H1 (cell line): ENCODE results near the gene SCN2A. TPM values are rescaled to one million over a fixed set of nuclear protein-coding genes. Genes with fewer than 3 reads are reported as not detected.
"Not testable (repeated sequence)": the region's sequence is repeated elsewhere in the genome, so short reads cannot be mapped to it uniquely, and the experiment has no call there.

ENCODE experiments used
- CTCF ChIA-PET: fragments of 300-600 bp; sonication (Branson Sonifier 250); formaldehyde crosslinking; loops from one replicate; lab custom pipeline; 2021; ENCODE audit not compliant: partially characterized antibody; lab: Charles Lee
- POLR2A ChIA-PET: fragments of 300-600 bp; sonication (Branson Sonifier 250); formaldehyde crosslinking; loops from one replicate; lab custom pipeline; 2021; ENCODE audit warnings: inconsistent platforms; ENCODE audit not compliant: partially characterized antibody; lab: Charles Lee
- DNase-seq, 2 experiments: peaks; one replicate each; pipeline versions ENCODE4 v3.0.0 to v3.0.0-alpha.2; 2010 to 2022; ENCODE audit warnings: low spot score in 2 of 2, low read depth in 1 of 2, mixed read lengths in 1 of 2
- FAIRE-seq: peaks from 2 replicates; lab custom pipeline; 2011; peaks lifted over from hg19 to GRCh38; lab: Jason Lieb, UNC
- H2AFZ ChIP-seq: 2 replicates; pipeline ENCODE4 v1.8.1; 2012; ENCODE audit warnings: low read length, inconsistent platforms
- H2AK5ac ChIP-seq: 2 replicates; pipeline ENCODE4 v1.6.1; 2013; ENCODE audit warnings: low read depth, low read length
- H2BK120ac ChIP-seq: replicated peaks from 2 replicates; pipeline ENCODE3; 2013; ENCODE audit warnings: low read depth, low read length, inconsistent platforms
- H2BK12ac ChIP-seq: 2 replicates; pipeline ENCODE4 v1.6.1; 2013; ENCODE audit warnings: low read depth, low read length
- H2BK15ac ChIP-seq: 2 replicates; pipeline ENCODE4 v1.6.1; 2013; ENCODE audit warnings: low read length
- H2BK20ac ChIP-seq: 2 replicates; pipeline ENCODE4 v1.6.1; 2013; ENCODE audit warnings: low read length
- H2BK5ac ChIP-seq: 2 replicates; pipeline ENCODE4 v1.6.1; 2013; ENCODE audit warnings: low read depth, low read length
- H3K14ac ChIP-seq: 2 replicates; pipeline ENCODE4 v1.6.1; 2013; ENCODE audit warnings: inconsistent platforms; ENCODE audit not compliant: insufficient read length
- H3K18ac ChIP-seq: 2 replicates; pipeline ENCODE4 v1.6.1; 2013; ENCODE audit warnings: low read length; ENCODE audit errors: extremely low read depth
- H3K23ac ChIP-seq: 2 replicates; pipeline ENCODE4 v1.6.1; 2013; ENCODE audit warnings: inconsistent platforms; ENCODE audit not compliant: insufficient read length
- H3K23me2 ChIP-seq: 2 replicates; pipeline ENCODE4 v1.6.1; 2013; ENCODE audit warnings: low read depth, low read length
- H3K27ac ChIP-seq: 2 replicates; pipeline ENCODE4 v1.6.1; 2011; ENCODE audit warnings: low read depth, low read length, inconsistent platforms
- H3K27me3 ChIP-seq, 4 experiments: replicated peaks in 1 of 4; 1 replicate in 1 of 4; 2 replicates in 3 of 4; pipeline versions ENCODE4 v1.6.1 to v1.8.1; 2011 to 2013; ENCODE audit warnings: low read length in 3 of 4, mild to moderate bottlenecking in 3 of 4, inconsistent platforms in 2 of 4, mixed read lengths in 2 of 4, moderate library complexity in 1 of 4; ENCODE audit not compliant: control insufficient read depth in 3 of 4, insufficient read depth in 3 of 4; ENCODE audit errors: extremely low read depth in 1 of 4
- H3K36me3 ChIP-seq, 4 experiments: 2 replicates each; pipeline versions ENCODE4 v1.6.1 to v1.8.1; 2011 to 2013; ENCODE audit warnings: mild to moderate bottlenecking in 4 of 4, low read length in 3 of 4, moderate library complexity in 2 of 4, control low read depth in 1 of 4, inconsistent platforms in 1 of 4; ENCODE audit not compliant: insufficient read depth in 4 of 4, control insufficient read depth in 2 of 4
- H3K4ac ChIP-seq: replicated peaks from 2 replicates; pipeline ENCODE3; 2013; ENCODE audit warnings: low read length, low read depth, mixed read lengths, inconsistent platforms; ENCODE audit not compliant: insufficient read length
- H3K4me1 ChIP-seq, 4 experiments: replicated peaks in 1 of 4; 1 replicate in 1 of 4; 2 replicates in 3 of 4; pipeline versions ENCODE4 v1.6.1 to v1.8.1; 2011 to 2013; ENCODE audit warnings: low read length in 3 of 4, inconsistent platforms in 2 of 4, mixed read lengths in 1 of 4; ENCODE audit not compliant: insufficient read depth in 4 of 4, control insufficient read depth in 3 of 4
- H3K4me2 ChIP-seq, 2 experiments: 2 replicates each; pipeline versions ENCODE4 v1.6.1 to v1.8.1; 2011 to 2013; ENCODE audit warnings: low read depth in 2 of 2, low read length in 2 of 2, control low read depth in 1 of 2, inconsistent platforms in 1 of 2, mild to moderate bottlenecking in 1 of 2; ENCODE audit not compliant: insufficient read depth in 1 of 2
- H3K4me3 ChIP-seq, 4 experiments: fragments of 200-600, 300-600 bp in 1 of 4; sonication (generic), shearing (Covaris generic), sonication (Bioruptor Twin) in 1 of 4; 2 replicates each; pipeline versions ENCODE4 v1.5.1 to v1.8.1; 2011 to 2016; ENCODE audit warnings: low read length in 4 of 4, low read depth in 3 of 4, control low read depth in 2 of 4, inconsistent platforms in 2 of 4, mild to moderate bottlenecking in 2 of 4, mixed read lengths in 1 of 4, moderate library complexity in 1 of 4; ENCODE audit not compliant: insufficient read depth in 2 of 4; ENCODE audit errors: extremely low read depth in 1 of 4
- H3K56ac ChIP-seq: replicated peaks from 2 replicates; pipeline ENCODE3; 2013; ENCODE audit warnings: low read depth, mild to moderate bottlenecking, mixed read lengths, low read length, inconsistent platforms; ENCODE audit not compliant: insufficient read length
- H3K79me1 ChIP-seq: 2 replicates; pipeline ENCODE4 v1.6.1; 2013; ENCODE audit warnings: low read depth, low read length, control low read depth
- H3K79me2 ChIP-seq, 2 experiments: 2 replicates each; pipeline versions ENCODE4 v1.6.1 to v1.8.1; 2012 to 2013; ENCODE audit warnings: low read length in 2 of 2, mild to moderate bottlenecking in 2 of 2, inconsistent platforms in 1 of 2; ENCODE audit not compliant: insufficient read depth in 2 of 2, control insufficient read depth in 1 of 2
- H3K9ac ChIP-seq, 4 experiments: replicated peaks in 1 of 4; 1 replicate in 1 of 4; 2 replicates in 3 of 4; pipeline versions ENCODE4 v1.6.1 to v1.8.1; 2011 to 2013; ENCODE audit warnings: low read depth in 3 of 4, low read length in 3 of 4, control low read depth in 2 of 4, mild to moderate bottlenecking in 2 of 4, moderate library complexity in 2 of 4, inconsistent platforms in 1 of 4; ENCODE audit errors: extremely low read depth in 1 of 4
- H3K9me3 ChIP-seq, 2 experiments: 2 replicates each; pipeline versions ENCODE4 v1.6.1 to v1.8.1; 2012 to 2013; ENCODE audit warnings: mild to moderate bottlenecking in 2 of 2, moderate library complexity in 2 of 2, control low read depth in 1 of 2, inconsistent platforms in 1 of 2, low read depth in 1 of 2, low read length in 1 of 2, mixed read lengths in 1 of 2; ENCODE audit not compliant: insufficient read depth in 2 of 2
- H4K20me1 ChIP-seq, 2 experiments: replicated peaks in 1 of 2; 2 replicates each; pipeline versions ENCODE3 to v1.8.1; 2011 to 2013; ENCODE audit warnings: inconsistent platforms in 2 of 2, low read length in 2 of 2, mild to moderate bottlenecking in 1 of 2; ENCODE audit not compliant: insufficient read depth in 2 of 2, control insufficient read depth in 1 of 2
- H4K5ac ChIP-seq: 2 replicates; pipeline ENCODE4 v1.6.1; 2013; ENCODE audit warnings: low read length, low read depth, mixed read lengths, inconsistent platforms; ENCODE audit not compliant: insufficient read length
- H4K8ac ChIP-seq: 2 replicates; pipeline ENCODE4 v1.8.0; 2013; ENCODE audit warnings: mild to moderate bottlenecking, moderate library complexity, low read length, inconsistent platforms; ENCODE audit not compliant: insufficient read depth; ENCODE audit errors: extremely low read depth
- H4K91ac ChIP-seq: replicated peaks from 2 replicates; pipeline ENCODE3; 2013; ENCODE audit warnings: low read length, mixed read lengths, inconsistent platforms; ENCODE audit not compliant: insufficient read length
- SRF ChIP-seq: IDR thresholded peaks from 2 replicates; pipeline ENCODE4 v1.6.1; 2011; ENCODE audit warnings: mild to moderate bottlenecking, low read depth, low read length, moderate library complexity
- WGBS, 2 experiments: shearing (Covaris generic) in 1 of 2; methylation state at CpG; one replicate each; pipeline versions ENCODE4 v1.1.6 to v1.1.7; 2013 to 2015; ENCODE audit warnings: low lambda C conversion rate in 2 of 2, mixed read lengths in 2 of 2, inconsistent platforms in 1 of 2, low coverage in 1 of 2, missing lambda C conversion rate in 1 of 2; ENCODE audit not compliant: insufficient replicate concordance in 2 of 2, insufficient coverage in 1 of 2, insufficient read length in 1 of 2; ENCODE audit errors: extremely low coverage in 1 of 2, missing lambda C conversion rate in 1 of 2; 5-methylcytosine and 5-hydroxymethylcytosine counted together
- polyA plus RNA-seq, 7 experiments: library from polyadenylated mRNA; depleted of rRNA in 3 of 7; stranded (reverse) in 5 of 7; unstranded in 2 of 7; fragments of >200 nt in 5 of 7; fragments of 200-250 nt in 2 of 7; gene quantifications; 1 replicate in 5 of 7; 2 replicates in 1 of 7; 4 replicates in 1 of 7; pipeline versions ENCODE4 v1.2.1 to v1.2.3, GENCODE V29; 2011 to 2013; ENCODE audit warnings: missing spikeins in 2 of 7, mixed read lengths in 2 of 7
- total RNA-seq: library from RNA; stranded (reverse); fragmentation: NEBNext Ultra II Directional; extraction: Animal tissue kit (Norgen Biotek cat#: 25700); gene quantifications from 2 replicates; pipeline ENCODE4 v1.2.1, GENCODE V29; 2021

SCN2A gene
- total and polyA plus RNA-seq, 2 of the 8 experiments (the other 6 are each of a cell fraction or from before 2014, with no cell fraction given): 0.18 to 1.1 TPM

- H3K56ac ChIP-seq, H3K18ac ChIP-seq, H3K4me3 ChIP-seq, H2AFZ ChIP-seq, H3K79me1 ChIP-seq, H4K5ac ChIP-seq, H2BK5ac ChIP-seq, H3K14ac ChIP-seq, H3K23ac ChIP-seq, CTCF ChIA-PET, H2BK15ac ChIP-seq, H4K91ac ChIP-seq, H2BK12ac ChIP-seq, H2AK5ac ChIP-seq, H3K36me3 ChIP-seq, H3K27me3 ChIP-seq, H3K9ac ChIP-seq, H4K8ac ChIP-seq, H3K27ac ChIP-seq, H3K23me2 ChIP-seq, H3K9me3 ChIP-seq, H4K20me1 ChIP-seq, H3K79me2 ChIP-seq, H3K4me1 ChIP-seq, FAIRE-seq, H2BK120ac ChIP-seq, H2BK20ac ChIP-seq, H3K4ac ChIP-seq, H3K4me2 ChIP-seq, DNase-seq, POLR2A ChIA-PET: not testable (repeated sequence)
- 95% methylated on average over 3 of the region's 3 CpGs; no CpG with 5 or more reads in 1 of the 2 experiments for WGBS, 2 experiments
- TF ChIP-seq SRF: peak; percentile 47; the same call in 1 of the 2 replicates
Observed at GRCh38 chr2:165398603-165399002, 159.4 kb downstream of the SCN2A start.
